HG03025 (cell line): Measurements from ENCODE around the gene RNF113B.

Experiments
- ATAC-seq: cut with Tn5 transposase; IDR thresholded peaks from one replicate; pipeline ENCODE4 v1.9.1; 2021; ENCODE audit warnings: mild to moderate bottlenecking, moderate library complexity; ENCODE audit not compliant: unreplicated experiment, low FRiP score

The RNF113B gene

GRCh38 chr13:98206946-98207345, 29.9 kb upstream of the RNF113B start:
- ATAC-seq, result no peak

DNA sequence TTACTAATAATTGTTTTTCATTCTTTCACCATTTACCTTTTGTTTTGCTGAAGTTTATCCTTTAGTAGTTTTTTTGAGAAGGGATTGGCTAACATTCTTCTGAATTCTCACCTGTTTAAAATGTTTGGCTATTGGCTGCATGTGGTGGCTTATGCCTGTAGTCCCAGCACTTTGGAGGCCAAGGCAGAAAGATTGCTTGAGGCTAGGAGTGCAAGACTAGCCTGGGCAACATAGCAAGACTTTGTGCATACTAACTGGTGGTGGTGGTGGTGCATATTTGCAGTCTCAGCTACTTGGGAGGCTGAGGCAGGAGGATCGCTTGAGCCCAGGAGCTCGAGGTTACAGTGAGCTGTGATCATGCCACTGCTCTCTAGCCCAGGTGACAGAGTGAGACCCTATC, 27.5 kb upstream of the RNF113B start:
- ATAC-seq, result no peak

- no peak for ATAC-seq
Observed at GRCh38 chr13:98203646-98204326, 26.7 kb upstream of the RNF113B start.

- no peak for ATAC-seq
Observed at GRCh38 chr13:98201984-98202383, 24.9 kb upstream of the RNF113B start.

GRCh38 chr13:98201189-98201588, 24.1 kb upstream of the RNF113B start:
- ATAC-seq, result no peak

GRCh38 chr13:98200211-98200878, 23.3 kb upstream of the RNF113B start:
- no peak for ATAC-seq

DNA sequence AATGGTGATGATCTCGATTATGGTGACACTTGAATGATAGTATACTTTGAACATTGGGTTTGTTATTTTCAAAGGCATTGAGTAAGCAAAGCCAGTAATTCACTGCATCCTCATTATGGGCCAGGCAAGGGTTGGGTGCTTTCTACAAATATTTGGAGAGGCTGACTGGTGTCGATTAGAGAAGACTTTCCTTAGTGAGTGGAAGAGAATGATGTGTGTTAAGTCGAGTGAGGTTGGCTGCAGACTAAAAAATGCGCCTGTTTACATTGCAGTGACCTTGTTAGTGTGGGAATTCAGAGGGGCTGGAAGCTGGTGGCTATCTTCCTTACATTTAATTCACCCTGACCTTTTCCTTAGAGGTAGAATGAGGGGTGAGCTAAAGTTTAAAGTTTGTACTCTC, 22.4 kb upstream of the RNF113B start:
- ATAC-seq, result no peak

- ATAC-seq, result no peak
Observed at GRCh38 chr13:98198683-98199082, 21.6 kb upstream of the RNF113B start.

DNA sequence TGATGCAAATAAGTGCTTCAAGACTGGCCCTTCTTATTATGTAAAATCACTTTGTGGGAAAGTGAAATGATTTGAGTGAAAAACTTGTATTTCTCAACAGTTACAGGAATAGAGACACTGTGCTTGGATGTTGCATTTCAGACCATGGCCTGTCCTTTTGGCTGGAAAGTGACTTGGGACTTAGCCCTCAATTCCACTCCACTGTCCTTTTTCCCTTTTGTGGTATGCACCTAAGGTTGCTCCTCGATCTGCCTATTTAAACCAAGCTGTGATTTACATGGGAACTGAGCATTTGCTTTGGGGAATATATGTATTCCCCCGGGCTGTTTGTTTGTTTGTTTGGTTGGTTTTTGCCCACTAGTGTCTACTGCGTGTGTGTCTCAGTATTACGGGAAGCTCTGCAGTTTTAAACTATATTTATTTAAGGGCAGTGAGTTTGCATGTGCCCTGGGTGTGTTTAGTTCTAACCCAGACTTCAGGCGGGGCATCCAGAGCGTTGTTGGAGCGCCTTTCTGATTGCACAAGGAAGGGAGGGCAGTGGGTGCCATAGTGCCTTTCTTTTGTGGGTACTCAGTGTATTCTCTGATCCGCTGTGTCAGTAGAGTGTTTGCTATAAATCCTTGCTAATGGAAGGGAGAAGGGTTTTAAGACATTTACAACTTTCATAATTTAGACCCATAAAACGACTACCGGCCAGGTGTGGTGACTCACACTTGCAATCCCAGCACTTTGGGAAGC, 18.2 kb upstream of the RNF113B start:
- no peak for ATAC-seq

- no peak for ATAC-seq
Observed at GRCh38 chr13:98192008-98192407, 14.9 kb upstream of the RNF113B start.

DNA sequence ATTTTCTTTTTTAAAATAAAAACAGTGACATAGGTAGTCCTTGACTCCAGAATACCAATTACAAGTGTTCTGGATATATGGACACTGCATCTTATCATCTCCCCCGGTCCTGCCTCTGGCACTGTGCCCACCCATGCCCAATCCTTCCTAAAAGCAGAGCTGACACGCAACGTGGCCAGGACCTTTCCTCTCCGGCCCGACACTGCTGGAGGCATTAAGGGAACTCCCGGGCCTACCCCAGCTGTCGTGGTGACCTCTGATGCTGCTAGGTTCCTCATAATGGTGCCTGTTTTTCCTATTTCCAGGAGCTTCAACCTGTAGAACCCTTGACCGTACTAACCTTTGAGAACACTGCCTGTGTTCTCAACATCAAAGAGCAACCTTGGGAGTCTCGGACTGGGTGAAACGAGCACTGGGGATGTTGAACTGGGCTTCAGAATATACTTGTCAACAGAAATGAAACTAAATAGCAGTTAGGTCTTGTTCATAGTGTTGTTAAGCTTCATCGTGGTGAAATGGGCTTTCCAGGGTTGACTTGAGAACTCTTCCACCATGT, 13.9 kb upstream of the RNF113B start:
- no peak for ATAC-seq

GRCh38 chr13:98189841-98190505, 12.9 kb upstream of the RNF113B start:
- no peak for ATAC-seq

- ATAC-seq, result no peak
Observed at GRCh38 chr13:98188544-98189166, 11.6 kb upstream of the RNF113B start.

GRCh38 chr13:98187965-98188261, 10.8 kb upstream of the RNF113B start:
- ATAC-seq, result no peak

GRCh38 chr13:98187155-98187964, 10.3 kb upstream of the RNF113B start:
- no peak for ATAC-seq

DNA sequence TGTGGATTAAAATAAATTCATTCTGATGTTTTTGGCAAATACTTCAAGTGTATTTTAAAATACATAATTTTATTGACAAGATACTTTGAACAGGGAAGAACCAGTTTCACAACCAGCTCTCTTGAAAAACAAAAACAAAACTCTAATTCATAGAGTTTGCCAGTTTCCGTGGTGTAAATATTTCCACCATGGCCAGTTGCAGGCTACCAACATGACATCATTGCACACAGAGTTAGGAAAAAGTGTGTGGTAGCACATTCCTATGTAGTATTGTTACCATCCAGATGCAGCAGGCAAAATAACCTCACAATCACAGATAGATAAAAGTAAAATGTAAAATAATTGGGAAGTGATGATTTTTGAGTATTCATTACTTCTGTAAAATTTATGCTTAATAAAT, 7.7 kb upstream of the RNF113B start:
- no peak for ATAC-seq

DNA sequence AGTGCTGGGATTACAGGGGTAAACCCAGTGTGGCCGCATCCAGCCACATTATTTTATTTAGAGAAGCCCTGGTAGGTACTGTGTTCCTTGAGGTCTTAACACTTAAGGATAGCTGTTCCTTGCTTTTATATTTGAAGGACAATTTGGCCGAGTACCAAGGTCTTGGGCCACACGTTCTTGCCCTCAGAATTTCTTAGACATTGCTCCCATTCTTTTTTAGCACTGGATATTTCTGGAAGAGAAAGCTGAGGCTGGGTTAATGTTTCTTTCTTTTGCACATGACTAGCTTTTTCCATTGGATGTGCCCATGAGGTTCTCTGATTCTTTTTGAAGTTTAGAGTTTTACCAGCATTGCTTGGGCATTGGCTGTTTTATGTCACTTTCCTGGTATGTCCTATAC, 5.5 kb upstream of the RNF113B start:
- no peak for ATAC-seq

DNA sequence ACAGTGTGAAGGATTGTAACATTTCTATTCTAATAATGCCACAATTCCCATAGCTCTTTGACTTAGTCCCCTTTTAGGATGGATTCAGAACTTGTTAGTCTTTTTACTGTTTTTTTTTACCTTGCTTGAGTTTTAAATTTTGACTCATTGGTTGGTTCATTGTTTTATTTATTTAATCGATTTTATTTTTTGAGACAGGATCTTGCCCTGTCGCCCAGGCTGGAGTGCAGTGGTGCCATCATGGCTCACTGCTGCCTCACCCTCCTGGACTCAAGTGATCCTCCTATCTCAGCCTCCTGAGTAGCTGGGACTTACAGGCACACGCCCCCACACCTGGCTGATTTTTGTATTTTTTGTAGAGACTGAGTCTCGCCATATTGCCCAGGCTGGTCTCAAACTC, 5.1 kb upstream of the RNF113B start:
- no peak for ATAC-seq

GRCh38 chr13:98181111-98181815, 4.2 kb upstream of the RNF113B start:
- no peak for ATAC-seq
